H1 (cell line): ENCODE data around the gene KIZ. TPM values are rescaled to one million over a fixed set of nuclear protein-coding genes. Genes with fewer than 3 reads are reported as not detected.

Experiments used
- GABPA ChIP-seq: IDR thresholded peaks from 2 replicates; pipeline ENCODE4 v1.6.1; 2011; ENCODE audit warnings: mild to moderate bottlenecking, low read length, moderate library complexity, borderline replicate concordance; ENCODE audit not compliant: insufficient read depth
- HDAC2 ChIP-seq, 2 experiments: fragments of 300-600 bp in 1 of 2; sonication (generic) in 1 of 2; IDR thresholded peaks; 2 replicates each; pipeline ENCODE4 v1.6.1; 2011 to 2012; ENCODE audit warnings: low read depth in 2 of 2, low read length in 2 of 2, mild to moderate bottlenecking in 2 of 2, moderate library complexity in 2 of 2, borderline replicate concordance in 1 of 2, inconsistent platforms in 1 of 2
- HDAC6 ChIP-seq: IDR thresholded peaks from one replicate; pipeline ENCODE4 v1.7.1; 2012; ENCODE audit warnings: low read depth, mild to moderate bottlenecking, inconsistent platforms, low read length, moderate library complexity
- JUN ChIP-seq: IDR thresholded peaks from 2 replicates; pipeline ENCODE4 v1.6.1; 2011; ENCODE audit warnings: low read depth, mild to moderate bottlenecking, improper control_type of control experiment, low read length
- NRF1 ChIP-seq: IDR thresholded peaks from 2 replicates; pipeline ENCODE4 v1.6.1; 2011; ENCODE audit warnings: mild to moderate bottlenecking, low read depth, low read length, improper control_type of control experiment
- POLR2A ChIP-seq, 2 experiments: IDR thresholded peaks; 1 replicate in 1 of 2; 2 replicates in 1 of 2; pipeline ENCODE4 v1.6.1; 2011; ENCODE audit warnings: low read depth in 2 of 2, low read length in 2 of 2, mild to moderate bottlenecking in 2 of 2; ENCODE audit errors: control extremely low read depth in 1 of 2
- RBBP5 ChIP-seq: IDR thresholded peaks from 2 replicates; pipeline ENCODE4 v1.7.1; 2012; ENCODE audit warnings: low read depth, mild to moderate bottlenecking, inconsistent platforms, low read length, moderate library complexity, borderline replicate concordance
- YY1 ChIP-seq: IDR thresholded peaks from 2 replicates; pipeline ENCODE4 v1.6.1; 2011; ENCODE audit warnings: low read depth, mild to moderate bottlenecking, low read length
- polyA plus RNA-seq, 7 experiments: library from polyadenylated mRNA; depleted of rRNA in 3 of 7; stranded (reverse) in 5 of 7; unstranded in 2 of 7; fragments of >200 nt in 5 of 7; fragments of 200-250 nt in 2 of 7; gene quantifications; 1 replicate in 5 of 7; 2 replicates in 1 of 7; 4 replicates in 1 of 7; pipeline versions ENCODE4 v1.2.1 to v1.2.3, GENCODE V29; 2011 to 2013; ENCODE audit warnings: missing spikeins in 2 of 7, mixed read lengths in 2 of 7
- total RNA-seq: library from RNA; stranded (reverse); fragmentation: NEBNext Ultra II Directional; extraction: Animal tissue kit (Norgen Biotek cat#: 25700); gene quantifications from 2 replicates; pipeline ENCODE4 v1.2.1, GENCODE V29; 2021
- TF ChIP-seq, protein P1 (sequence below): fragments of 300-600 bp; sonication (generic); IDR thresholded peaks from 2 replicates; pipeline ENCODE4 v1.7.1; 2012; ENCODE audit warnings: low read length, moderate library complexity, mild to moderate bottlenecking, inconsistent platforms; ENCODE audit not compliant: insufficient replicate concordance

KIZ gene
- total and polyA plus RNA-seq, 2 of the 8 experiments (the other 6 are each of a cell fraction or from before 2014, with no cell fraction given): 13.0 to 51.7 TPM

DNA sequence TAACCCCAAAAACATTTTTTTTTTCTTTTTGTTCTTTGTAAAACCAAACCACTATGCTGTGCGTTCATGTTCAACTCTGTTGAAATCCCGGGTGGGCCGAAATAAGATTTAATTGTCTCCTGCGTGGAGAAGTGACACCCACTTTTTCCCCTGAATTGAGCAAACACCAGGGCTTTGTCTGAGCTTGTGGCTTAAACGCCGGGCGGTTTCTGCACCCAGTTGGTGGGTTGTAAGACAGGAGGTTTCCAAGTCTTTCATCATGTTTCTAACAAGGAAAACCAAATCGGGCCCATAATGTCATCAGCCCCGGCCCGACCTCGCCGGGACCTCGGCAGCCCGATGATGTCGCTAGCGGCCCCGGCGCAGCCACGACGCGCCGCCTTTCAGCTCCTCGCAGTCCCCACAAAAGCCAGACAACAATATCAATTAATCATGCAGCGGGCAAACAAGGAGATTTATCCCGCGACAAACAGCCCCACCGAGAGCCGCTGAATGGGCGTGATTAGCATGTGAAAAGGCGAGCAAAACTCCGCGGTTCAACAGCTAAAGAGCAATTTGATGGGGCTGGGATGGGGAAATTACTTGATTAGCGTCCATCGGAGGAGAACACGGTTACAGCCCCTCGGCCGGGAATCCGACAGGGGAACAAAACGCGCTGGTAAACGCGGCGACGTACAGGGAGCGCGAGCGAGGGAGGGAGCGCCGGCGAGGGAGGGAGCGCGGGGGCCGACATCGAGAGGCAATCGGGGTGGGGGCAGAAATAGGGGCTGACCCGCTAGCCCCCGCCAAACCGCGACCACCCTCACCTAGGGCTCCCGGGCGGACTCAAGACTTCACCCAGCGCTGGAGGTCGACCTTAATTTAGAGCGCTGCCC is 25.1 kb upstream of the KIZ start (continued):
- TF ChIP-seq, protein P1, sequence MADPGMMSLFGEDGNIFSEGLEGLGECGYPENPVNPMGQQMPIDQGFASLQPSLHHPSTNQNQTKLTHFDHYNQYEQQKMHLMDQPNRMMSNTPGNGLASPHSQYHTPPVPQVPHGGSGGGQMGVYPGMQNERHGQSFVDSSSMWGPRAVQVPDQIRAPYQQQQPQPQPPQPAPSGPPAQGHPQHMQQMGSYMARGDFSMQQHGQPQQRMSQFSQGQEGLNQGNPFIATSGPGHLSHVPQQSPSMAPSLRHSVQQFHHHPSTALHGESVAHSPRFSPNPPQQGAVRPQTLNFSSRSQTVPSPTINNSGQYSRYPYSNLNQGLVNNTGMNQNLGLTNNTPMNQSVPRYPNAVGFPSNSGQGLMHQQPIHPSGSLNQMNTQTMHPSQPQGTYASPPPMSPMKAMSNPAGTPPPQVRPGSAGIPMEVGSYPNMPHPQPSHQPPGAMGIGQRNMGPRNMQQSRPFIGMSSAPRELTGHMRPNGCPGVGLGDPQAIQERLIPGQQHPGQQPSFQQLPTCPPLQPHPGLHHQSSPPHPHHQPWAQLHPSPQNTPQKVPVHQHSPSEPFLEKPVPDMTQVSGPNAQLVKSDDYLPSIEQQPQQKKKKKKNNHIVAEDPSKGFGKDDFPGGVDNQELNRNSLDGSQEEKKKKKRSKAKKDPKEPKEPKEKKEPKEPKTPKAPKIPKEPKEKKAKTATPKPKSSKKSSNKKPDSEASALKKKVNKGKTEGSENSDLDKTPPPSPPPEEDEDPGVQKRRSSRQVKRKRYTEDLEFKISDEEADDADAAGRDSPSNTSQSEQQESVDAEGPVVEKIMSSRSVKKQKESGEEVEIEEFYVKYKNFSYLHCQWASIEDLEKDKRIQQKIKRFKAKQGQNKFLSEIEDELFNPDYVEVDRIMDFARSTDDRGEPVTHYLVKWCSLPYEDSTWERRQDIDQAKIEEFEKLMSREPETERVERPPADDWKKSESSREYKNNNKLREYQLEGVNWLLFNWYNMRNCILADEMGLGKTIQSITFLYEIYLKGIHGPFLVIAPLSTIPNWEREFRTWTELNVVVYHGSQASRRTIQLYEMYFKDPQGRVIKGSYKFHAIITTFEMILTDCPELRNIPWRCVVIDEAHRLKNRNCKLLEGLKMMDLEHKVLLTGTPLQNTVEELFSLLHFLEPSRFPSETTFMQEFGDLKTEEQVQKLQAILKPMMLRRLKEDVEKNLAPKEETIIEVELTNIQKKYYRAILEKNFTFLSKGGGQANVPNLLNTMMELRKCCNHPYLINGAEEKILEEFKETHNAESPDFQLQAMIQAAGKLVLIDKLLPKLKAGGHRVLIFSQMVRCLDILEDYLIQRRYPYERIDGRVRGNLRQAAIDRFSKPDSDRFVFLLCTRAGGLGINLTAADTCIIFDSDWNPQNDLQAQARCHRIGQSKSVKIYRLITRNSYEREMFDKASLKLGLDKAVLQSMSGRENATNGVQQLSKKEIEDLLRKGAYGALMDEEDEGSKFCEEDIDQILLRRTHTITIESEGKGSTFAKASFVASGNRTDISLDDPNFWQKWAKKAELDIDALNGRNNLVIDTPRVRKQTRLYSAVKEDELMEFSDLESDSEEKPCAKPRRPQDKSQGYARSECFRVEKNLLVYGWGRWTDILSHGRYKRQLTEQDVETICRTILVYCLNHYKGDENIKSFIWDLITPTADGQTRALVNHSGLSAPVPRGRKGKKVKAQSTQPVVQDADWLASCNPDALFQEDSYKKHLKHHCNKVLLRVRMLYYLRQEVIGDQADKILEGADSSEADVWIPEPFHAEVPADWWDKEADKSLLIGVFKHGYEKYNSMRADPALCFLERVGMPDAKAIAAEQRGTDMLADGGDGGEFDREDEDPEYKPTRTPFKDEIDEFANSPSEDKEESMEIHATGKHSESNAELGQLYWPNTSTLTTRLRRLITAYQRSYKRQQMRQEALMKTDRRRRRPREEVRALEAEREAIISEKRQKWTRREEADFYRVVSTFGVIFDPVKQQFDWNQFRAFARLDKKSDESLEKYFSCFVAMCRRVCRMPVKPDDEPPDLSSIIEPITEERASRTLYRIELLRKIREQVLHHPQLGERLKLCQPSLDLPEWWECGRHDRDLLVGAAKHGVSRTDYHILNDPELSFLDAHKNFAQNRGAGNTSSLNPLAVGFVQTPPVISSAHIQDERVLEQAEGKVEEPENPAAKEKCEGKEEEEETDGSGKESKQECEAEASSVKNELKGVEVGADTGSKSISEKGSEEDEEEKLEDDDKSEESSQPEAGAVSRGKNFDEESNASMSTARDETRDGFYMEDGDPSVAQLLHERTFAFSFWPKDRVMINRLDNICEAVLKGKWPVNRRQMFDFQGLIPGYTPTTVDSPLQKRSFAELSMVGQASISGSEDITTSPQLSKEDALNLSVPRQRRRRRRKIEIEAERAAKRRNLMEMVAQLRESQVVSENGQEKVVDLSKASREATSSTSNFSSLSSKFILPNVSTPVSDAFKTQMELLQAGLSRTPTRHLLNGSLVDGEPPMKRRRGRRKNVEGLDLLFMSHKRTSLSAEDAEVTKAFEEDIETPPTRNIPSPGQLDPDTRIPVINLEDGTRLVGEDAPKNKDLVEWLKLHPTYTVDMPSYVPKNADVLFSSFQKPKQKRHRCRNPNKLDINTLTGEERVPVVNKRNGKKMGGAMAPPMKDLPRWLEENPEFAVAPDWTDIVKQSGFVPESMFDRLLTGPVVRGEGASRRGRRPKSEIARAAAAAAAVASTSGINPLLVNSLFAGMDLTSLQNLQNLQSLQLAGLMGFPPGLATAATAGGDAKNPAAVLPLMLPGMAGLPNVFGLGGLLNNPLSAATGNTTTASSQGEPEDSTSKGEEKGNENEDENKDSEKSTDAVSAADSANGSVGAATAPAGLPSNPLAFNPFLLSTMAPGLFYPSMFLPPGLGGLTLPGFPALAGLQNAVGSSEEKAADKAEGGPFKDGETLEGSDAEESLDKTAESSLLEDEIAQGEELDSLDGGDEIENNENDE: no peak
- TF ChIP-seq HDAC6: no peak
- peak in 1 of 2 experiments; percentile 39; a peak in 1 of 3 replicates for TF ChIP-seq POLR2A (IDR thresholded peaks at IDR 0.05; ENCODE audit: control extremely low read depth in 1 of 2, low read depth in 2 of 2, low read length in 2 of 2)
- no peak for TF ChIP-seq NRF1
- no peak for TF ChIP-seq JUN
- peak; percentile 70; the same call in 1 of the 2 replicates for TF ChIP-seq RBBP5
- TF ChIP-seq YY1: 0 out of 2 replicates have a peak, but pooled peaks have one; percentile 14
- no peak for TF ChIP-seq GABPA
- TF ChIP-seq HDAC2 (IDR thresholded peaks at IDR 0.05; ENCODE audit: borderline replicate concordance in 1 of 2, low read depth in 2 of 2, low read length in 2 of 2): peak in 1 of 2 experiments; percentile 32; a peak in 3 of 4 replicates
